Ovary (tissue), 3 donors: Measurements from ENCODE around the gene TJP1.

Experiments used
- POLR2A ChIP-seq: fragments of 450-650 bp; IDR thresholded peaks from one replicate; pipeline ENCODE4 v1.6.1; 2017; ENCODE audit warnings: antibody characterized with exemption, mild to moderate bottlenecking, moderate library complexity
- TF ChIP-seq, protein P1 (sequence below), 3 donors: fragments of 450-650 bp in 2 of 3; fragments of 200-600 bp in 1 of 3; IDR thresholded peaks; one replicate each; pipeline versions ENCODE4 v1.5.1 to v1.8.0; 2016 to 2022; ENCODE audit warnings: antibody characterized with exemption in 3 of 3, mild to moderate bottlenecking in 1 of 3
- donor health status: DM: no; HTN: no; CAD: no.

DNA sequence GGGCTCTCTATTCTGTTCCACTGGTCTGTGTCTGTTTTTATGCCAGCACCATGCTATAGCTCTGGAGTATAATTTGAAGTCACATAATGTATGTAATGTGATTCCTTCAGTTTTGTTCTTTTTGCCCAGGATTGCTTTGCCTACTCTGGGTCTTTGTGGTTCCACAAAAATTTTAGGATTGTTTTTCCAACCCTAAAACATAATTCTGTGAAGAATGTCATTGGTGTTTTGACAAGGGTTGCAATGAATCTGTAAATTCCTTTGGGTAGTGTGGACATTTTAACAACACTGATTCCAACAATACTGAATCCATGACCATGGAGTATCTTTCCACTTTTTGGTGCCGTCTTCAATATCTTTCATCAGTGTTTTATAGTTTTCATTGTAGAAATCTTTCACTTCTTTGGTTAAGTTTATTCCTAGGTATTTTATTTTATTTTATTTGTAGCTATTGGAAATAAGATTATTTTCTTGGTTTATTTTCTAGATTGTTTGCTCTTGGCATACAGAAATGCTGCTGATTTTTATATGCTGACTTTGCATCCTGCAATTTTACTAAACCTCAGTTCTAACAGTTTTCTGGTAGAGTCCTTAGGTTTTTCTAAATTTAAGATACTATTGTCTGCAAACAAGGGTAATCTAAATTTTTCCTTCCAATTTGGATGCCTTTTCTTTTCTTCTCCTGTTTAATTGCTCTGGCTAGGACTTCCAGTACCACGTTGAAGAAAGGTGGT is 29.7 kb downstream of the TJP1 start:
- TF ChIP-seq POLR2A, result no peak
- TF ChIP-seq, protein P1, sequence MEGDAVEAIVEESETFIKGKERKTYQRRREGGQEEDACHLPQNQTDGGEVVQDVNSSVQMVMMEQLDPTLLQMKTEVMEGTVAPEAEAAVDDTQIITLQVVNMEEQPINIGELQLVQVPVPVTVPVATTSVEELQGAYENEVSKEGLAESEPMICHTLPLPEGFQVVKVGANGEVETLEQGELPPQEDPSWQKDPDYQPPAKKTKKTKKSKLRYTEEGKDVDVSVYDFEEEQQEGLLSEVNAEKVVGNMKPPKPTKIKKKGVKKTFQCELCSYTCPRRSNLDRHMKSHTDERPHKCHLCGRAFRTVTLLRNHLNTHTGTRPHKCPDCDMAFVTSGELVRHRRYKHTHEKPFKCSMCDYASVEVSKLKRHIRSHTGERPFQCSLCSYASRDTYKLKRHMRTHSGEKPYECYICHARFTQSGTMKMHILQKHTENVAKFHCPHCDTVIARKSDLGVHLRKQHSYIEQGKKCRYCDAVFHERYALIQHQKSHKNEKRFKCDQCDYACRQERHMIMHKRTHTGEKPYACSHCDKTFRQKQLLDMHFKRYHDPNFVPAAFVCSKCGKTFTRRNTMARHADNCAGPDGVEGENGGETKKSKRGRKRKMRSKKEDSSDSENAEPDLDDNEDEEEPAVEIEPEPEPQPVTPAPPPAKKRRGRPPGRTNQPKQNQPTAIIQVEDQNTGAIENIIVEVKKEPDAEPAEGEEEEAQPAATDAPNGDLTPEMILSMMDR (IDR thresholded peaks at IDR 0.05), result no peak
